Activated CD4-positive, alpha-beta T cell treated with anti-CD3 and anti-CD28 coated beads, Interleukin-2, Interleukin-4, amounts not matched to agents 100 ng/mL and 50 ng/mL, durations not matched to agents 16 hours and 8 hours (primary cell): ENCODE results near the gene GPR4.

Experiments
- DNase-seq: peaks from one replicate; pipeline ENCODE4 v3.0.0-alpha.2; 2020; ENCODE audit warnings: low spot score

GPR4 gene

DNA sequence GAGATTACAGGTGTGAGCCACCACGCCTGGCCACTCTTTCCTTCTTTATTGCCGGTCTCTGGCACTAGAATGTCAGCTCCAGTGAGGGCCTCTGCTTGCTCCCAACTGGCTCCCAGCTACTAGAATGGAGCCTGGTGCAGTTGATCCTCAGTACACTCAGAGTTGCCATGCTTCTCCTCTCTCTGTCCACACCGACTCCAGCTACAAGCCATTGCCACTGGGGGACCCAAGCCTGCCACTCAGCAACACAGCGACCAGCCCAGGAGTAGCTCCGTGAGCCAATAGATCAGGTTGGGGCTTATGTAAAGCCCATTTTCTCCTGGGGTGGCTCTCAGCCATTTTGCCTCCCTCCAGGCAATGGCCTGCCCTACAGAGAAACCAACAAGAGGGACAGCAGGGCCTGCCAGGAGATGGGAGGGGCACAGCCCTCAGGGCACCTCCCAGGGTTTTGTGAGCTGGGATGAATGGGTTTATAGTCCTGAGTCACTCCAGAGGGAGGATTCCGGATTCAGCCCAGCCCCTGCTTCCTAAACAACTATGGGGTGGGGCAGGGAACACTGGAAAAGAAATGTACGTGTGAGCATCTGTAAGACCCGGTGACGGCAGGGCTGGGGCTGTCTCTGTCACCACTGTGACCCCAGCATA, 53.9 kb downstream of the GPR4 start:
- DNase-seq, result no peak

DNA sequence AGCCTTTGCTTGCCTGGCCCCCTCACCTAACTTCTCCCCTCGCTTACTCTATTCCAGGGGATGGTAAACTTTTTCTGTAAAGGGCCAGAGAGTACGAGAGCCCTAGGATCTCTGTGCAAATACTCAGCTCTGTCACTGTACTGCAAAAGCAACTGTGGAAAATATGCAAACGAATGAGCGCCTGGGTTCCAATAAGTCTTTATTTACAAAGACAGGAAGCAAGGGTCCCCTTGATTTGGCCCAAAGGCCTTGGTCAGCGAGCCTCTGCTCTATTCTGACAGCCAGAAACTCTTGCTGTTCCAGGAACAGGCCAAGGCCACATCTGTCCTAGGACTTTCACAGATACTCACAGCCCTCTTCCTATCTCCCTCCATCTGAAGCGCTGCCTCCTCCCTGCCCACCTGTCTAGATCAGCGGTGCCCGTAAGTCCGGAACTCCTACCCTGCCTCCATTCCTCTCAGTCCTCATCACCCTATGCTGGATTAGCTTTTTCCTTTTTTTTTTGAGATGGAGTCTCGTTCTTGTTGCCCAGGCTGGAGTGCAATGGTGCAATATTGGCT, 54.7 kb downstream of the GPR4 start:
- no peak for DNase-seq

DNA sequence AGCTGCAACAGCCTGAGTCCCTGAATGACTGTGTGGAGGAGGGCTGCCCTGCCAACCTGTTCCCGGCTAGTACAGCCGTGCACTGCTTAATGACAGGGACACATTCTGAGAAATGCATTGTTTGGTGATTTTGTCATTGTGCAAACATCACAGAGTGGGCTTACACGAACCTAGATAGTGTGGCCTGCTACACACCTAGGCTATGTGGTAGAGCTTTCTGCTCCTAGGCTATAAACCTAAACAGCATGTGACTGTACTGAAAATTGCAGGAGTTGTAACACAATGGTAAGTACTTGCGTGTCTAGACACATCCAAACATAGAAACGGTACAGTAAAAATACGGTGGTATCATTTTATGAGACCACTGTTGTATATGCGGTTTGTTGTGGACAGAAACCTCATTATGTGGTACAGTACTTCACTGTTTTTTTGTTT, 59.8 kb downstream of the GPR4 start:
- no peak for DNase-seq
